HUES48 (cell line): ENCODE results near the gene SKAP1.

Experiments used
- H3K27ac ChIP-seq: one replicate; pipeline ENCODE4 v1.7.0; 2013; ENCODE audit warnings: low read depth, low read length, inconsistent platforms
- H3K27me3 ChIP-seq: 2 replicates; pipeline ENCODE4 v1.6.1; 2013; ENCODE audit warnings: mild to moderate bottlenecking, low read length; ENCODE audit not compliant: control insufficient read depth, insufficient read depth
- H3K36me3 ChIP-seq: 2 replicates; pipeline ENCODE4 v1.6.1; 2013; ENCODE audit warnings: low read length; ENCODE audit not compliant: control insufficient read depth, insufficient read depth
- H3K4me1 ChIP-seq: 2 replicates; pipeline ENCODE4 v1.6.1; 2013; ENCODE audit warnings: mild to moderate bottlenecking, low read length; ENCODE audit not compliant: control insufficient read depth, insufficient read depth
- H3K4me3 ChIP-seq: 2 replicates; pipeline ENCODE4 v1.5.1; 2013; ENCODE audit warnings: mild to moderate bottlenecking, low read depth, low read length
- H3K9ac ChIP-seq: 2 replicates; pipeline ENCODE4 v1.6.1; 2013; ENCODE audit warnings: mild to moderate bottlenecking, low read depth, low read length, moderate library complexity
- H3K9me3 ChIP-seq: 2 replicates; pipeline ENCODE4 v1.6.1; 2013; ENCODE audit warnings: low read length; ENCODE audit not compliant: control insufficient read depth, insufficient read depth

The SKAP1 gene

GRCh38 chr17:48314716-48315115 is 115.3 kb downstream of the SKAP1 start:
- Histone ChIP-seq H3K27me3 (peaks cover 5% of the 10 kb centered on the region; the same call in 1 of the 2 replicates), H3K9ac (no peak overlapping the region), H3K4me1 (peaks cover 4% of the 10 kb centered on the region; the same call in 1 of the 2 replicates), H3K4me3 (no peak overlapping the region), H3K9me3 (no peaks in the 10 kb centered on the region), H3K36me3 (no peaks in the 10 kb centered on the region), H3K27ac (no peak overlapping the region)

- H3K4me1 ChIP-seq, result peaks cover 4% of the 10 kb centered on the region; the same call in 1 of the 2 replicates
- no peak overlapping the region for H3K4me3 ChIP-seq
- H3K36me3 ChIP-seq, result no peaks in the 10 kb centered on the region
- no peak overlapping the region for H3K27ac ChIP-seq
- H3K9me3 ChIP-seq, result no peaks in the 10 kb centered on the region
- H3K27me3 ChIP-seq, result peaks cover 14% of the 10 kb centered on the region; the same call in 1 of the 2 replicates
- H3K9ac ChIP-seq, result no peak overlapping the region
These were observed 116.8 kb downstream of the SKAP1 start for GRCh38 chr17:48313096-48313755.

GRCh38 chr17:48311324-48311723 is 118.7 kb downstream of the SKAP1 start:
- Histone ChIP-seq H3K4me1 (peaks cover 4% of the 10 kb centered on the region; the same call in 1 of the 2 replicates), H3K4me3 (no peak overlapping the region), H3K9me3 (no peaks in the 10 kb centered on the region), H3K27me3 (peaks cover 15% of the 10 kb centered on the region; the same call in 1 of the 2 replicates), H3K9ac (no peak overlapping the region), H3K36me3 (no peaks in the 10 kb centered on the region), H3K27ac (no peak overlapping the region)

- no peak overlapping the region for H3K27ac ChIP-seq
These were observed 119.2 kb downstream of the SKAP1 start for GRCh38 chr17:48310748-48311213.

GRCh38 chr17:48308581-48308980 is 121.4 kb downstream of the SKAP1 start:
- peaks cover 4% of the 10 kb centered on the region; the same call in 1 of the 2 replicates for H3K4me1 ChIP-seq
- H3K27ac ChIP-seq, result no peak overlapping the region
- peaks cover 15% of the 10 kb centered on the region; the same call in 1 of the 2 replicates for H3K27me3 ChIP-seq
- no peaks in the 10 kb centered on the region for H3K36me3 ChIP-seq
- no peak overlapping the region for H3K4me3 ChIP-seq
- no peaks in the 10 kb centered on the region for H3K9me3 ChIP-seq
- no peak overlapping the region for H3K9ac ChIP-seq

More at GRCh38 chr17:48310748-48311213, 119.2 kb downstream of the SKAP1 start:
- Histone ChIP-seq H3K4me1 (peaks cover 4% of the 10 kb centered on the region; the same call in 1 of the 2 replicates), H3K9ac (no peak overlapping the region), H3K9me3 (no peaks in the 10 kb centered on the region), H3K4me3 (peak overlapping the region; percentile 8; the same call in 1 of the 2 replicates), H3K27me3 (peaks cover 15% of the 10 kb centered on the region; the same call in 1 of the 2 replicates), H3K36me3 (no peaks in the 10 kb centered on the region)

GRCh38 chr17:48307814-48308411 is 122.1 kb downstream of the SKAP1 start:
- Histone ChIP-seq H3K9ac (no peak overlapping the region), H3K27ac (no peak overlapping the region), H3K4me1 (peaks cover 4% of the 10 kb centered on the region; the same call in 1 of the 2 replicates), H3K9me3 (no peaks in the 10 kb centered on the region), H3K36me3 (no peaks in the 10 kb centered on the region), H3K4me3 (no peak overlapping the region), H3K27me3 (peaks cover 15% of the 10 kb centered on the region; the same call in 1 of the 2 replicates)

GRCh38 chr17:48307255-48307654 is 122.8 kb downstream of the SKAP1 start:
- Histone ChIP-seq H3K27ac (no peak overlapping the region), H3K36me3 (no peaks in the 10 kb centered on the region), H3K9ac (no peak overlapping the region), H3K9me3 (no peaks in the 10 kb centered on the region), H3K4me3 (no peak overlapping the region), H3K4me1 (peaks cover 4% of the 10 kb centered on the region; the same call in 1 of the 2 replicates), H3K27me3 (peaks cover 15% of the 10 kb centered on the region; the same call in 1 of the 2 replicates)

GRCh38 chr17:48301002-48301401 is 129.0 kb downstream of the SKAP1 start:
- Histone ChIP-seq H3K4me1 (no peaks in the 10 kb centered on the region), H3K27me3 (no peaks in the 10 kb centered on the region; the same call in 1 of the 2 replicates), H3K4me3 (no peak overlapping the region), H3K27ac (no peak overlapping the region), H3K36me3 (no peaks in the 10 kb centered on the region), H3K9ac (no peak overlapping the region), H3K9me3 (no peaks in the 10 kb centered on the region)

GRCh38 chr17:48299760-48300159 is 130.3 kb downstream of the SKAP1 start:
- Histone ChIP-seq H3K9me3 (no peaks in the 10 kb centered on the region), H3K9ac (no peak overlapping the region), H3K27me3 (no peaks in the 10 kb centered on the region; the same call in 1 of the 2 replicates), H3K4me1 (no peaks in the 10 kb centered on the region), H3K4me3 (no peak overlapping the region), H3K27ac (no peak overlapping the region), H3K36me3 (no peaks in the 10 kb centered on the region)

- Histone ChIP-seq H3K27me3 (no peaks in the 10 kb centered on the region), H3K4me1 (peaks cover 5% of the 10 kb centered on the region; the same call in 1 of the 2 replicates)
These were observed 132.2 kb downstream of the SKAP1 start for GRCh38 chr17:48297825-48298224.

GRCh38 chr17:48296453-48296852 is 133.6 kb downstream of the SKAP1 start:
- no peaks in the 10 kb centered on the region for H3K9me3 ChIP-seq
- H3K27ac ChIP-seq, result no peak overlapping the region
- H3K36me3 ChIP-seq, result no peaks in the 10 kb centered on the region
- H3K4me3 ChIP-seq, result no peak overlapping the region
- H3K27me3 ChIP-seq, result no peaks in the 10 kb centered on the region
- peaks cover 5% of the 10 kb centered on the region; the same call in 1 of the 2 replicates for H3K4me1 ChIP-seq
- H3K9ac ChIP-seq, result no peak overlapping the region

More at GRCh38 chr17:48297825-48298224, 132.2 kb downstream of the SKAP1 start:
- no peak overlapping the region for H3K9ac ChIP-seq
- no peak overlapping the region for H3K4me3 ChIP-seq
- H3K9me3 ChIP-seq, result no peaks in the 10 kb centered on the region
- H3K27ac ChIP-seq, result no peak overlapping the region
- no peaks in the 10 kb centered on the region for H3K36me3 ChIP-seq
